Sigmoid colon (tissue), 7 donors: ENCODE data around the gene TEP1. TPM values are rescaled to one million over a fixed set of nuclear protein-coding genes. Genes with fewer than 3 reads are reported as not detected.

Experiments
- DNase-seq: peaks from one replicate; pipeline ENCODE4 v3.0.0-alpha.2; 2019
- H3K27ac ChIP-seq, 4 donors: fragments of 200-600 bp; sonication (generic); one replicate each; pipeline ENCODE4 v1.5.1; 2016 to 2019; ENCODE audit warnings: mild to moderate bottlenecking in 1 of 4
- H3K27me3 ChIP-seq, 3 donors: fragments of 200-600 bp; sonication (generic); one replicate each; pipeline ENCODE4 v1.5.1; 2019; ENCODE audit warnings: mild to moderate bottlenecking in 1 of 3
- H3K36me3 ChIP-seq, 4 donors: fragments of 200-600 bp; sonication (generic); one replicate each; pipeline ENCODE4 v1.5.1; 2016 to 2019
- H3K4me1 ChIP-seq, 4 donors: fragments of 200-600 bp; sonication (generic); one replicate each; pipeline ENCODE4 v1.5.1; 2017 to 2019
- H3K4me3 ChIP-seq, 4 donors: fragments of 200-600 bp; sonication (generic); one replicate each; pipeline ENCODE4 v1.5.1; 2017 to 2019; ENCODE audit warnings: mild to moderate bottlenecking in 2 of 4, moderate library complexity in 1 of 4
- H3K9me3 ChIP-seq, 4 donors: fragments of 200-600 bp in 3 of 4; sonication (generic) in 3 of 4; one replicate each; pipeline versions ENCODE4 v1.5.1 to v1.6.1; 2013 to 2019
- EP300 ChIP-seq, 4 donors: sonication (generic); formaldehyde crosslinking; IDR thresholded peaks; one replicate each; pipeline ENCODE4 v1.6.1; 2017; ENCODE audit warnings: antibody characterized with exemption in 4 of 4
- POLR2A ChIP-seq, 2 donors: fragments of 450-650 bp; IDR thresholded peaks; one replicate each; pipeline ENCODE4 v1.6.1; 2016; ENCODE audit warnings: antibody characterized with exemption in 2 of 2, mild to moderate bottlenecking in 2 of 2, moderate library complexity in 2 of 2
- POLR2AphosphoS5 ChIP-seq, 4 donors: sonication (generic); formaldehyde crosslinking; IDR thresholded peaks; one replicate each; pipeline ENCODE4 v1.6.1; 2017; ENCODE audit warnings: antibody characterized with exemption in 4 of 4
- WGBS, 2 donors: extraction: QIAGEN DNeasy Blood & Tissue Kit; methylation state at CpG; one replicate each; pipeline ENCODE4 v1.1.7; 2013; 5-methylcytosine and 5-hydroxymethylcytosine counted together
- intact Hi-C: fragments of 100-400 bp; cut with DNase I; formaldehyde crosslinking; loops from one replicate; pipeline ENCODE4 v1.15.1; 2023
- polyA plus RNA-seq, 3 donors: library from polyadenylated mRNA; stranded (reverse); fragments of 200-250 nt; gene quantifications; one replicate each; pipeline ENCODE4 v1.2.3, GENCODE V29; 2013
- total RNA-seq, 4 donors: library from RNA; depleted of rRNA; stranded (reverse); fragments of >200 nt; gene quantifications; one replicate each; pipeline ENCODE4 v1.1.0, GENCODE V29; 2016
- TF ChIP-seq, protein P1 (sequence below), 4 experiments: fragments of 450-650 bp in 3 of 4; fragments of 200-600 bp in 1 of 4; IDR thresholded peaks; one replicate each; pipeline ENCODE4 v1.5.1; 2016 to 2019; ENCODE audit warnings: antibody characterized with exemption in 4 of 4, mild to moderate bottlenecking in 3 of 4, moderate library complexity in 2 of 4
- donor health status: healthy with polysubstance abuse.
- donor health status: Bipolar disorder and iron deficiency.
- donor health status: healthy.

TEP1 gene
- total and polyA plus RNA-seq, 7 donors, result 12.7 to 43.7 (median 22.9) TPM

DNA sequence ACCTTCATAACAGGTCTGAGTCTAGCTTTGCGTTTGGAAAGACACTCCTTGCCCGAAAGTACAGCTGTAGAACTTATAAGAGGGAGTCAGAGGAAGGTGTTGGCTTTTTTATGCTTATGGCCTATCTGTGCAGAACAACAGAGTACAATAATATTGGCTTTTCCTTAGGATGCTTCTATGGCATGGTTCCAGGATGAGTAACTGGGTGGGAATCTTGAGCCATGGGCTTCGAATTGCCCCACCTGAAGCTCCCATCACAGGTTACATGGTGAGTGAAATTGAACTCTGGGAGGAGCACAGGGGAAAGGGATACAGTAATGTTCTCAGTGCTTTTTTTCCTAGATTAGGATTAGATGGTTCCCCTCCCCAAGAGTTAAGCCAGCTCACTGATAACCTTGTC lies 56.9 kb downstream of the TEP1 start:
- Histone ChIP-seq H3K4me3 (no peak overlapping the region), H3K4me1 (no peaks in the 10 kb centered on the region), H3K36me3 (peaks cover 22 to 77% (median 39%) of the 10 kb centered on the region in 4 donors), H3K27me3 (no peaks in the 10 kb centered on the region), H3K27ac (no peak overlapping the region), H3K9me3 (no peaks in the 10 kb centered on the region)
- TF ChIP-seq POLR2AphosphoS5 (IDR thresholded peaks at IDR 0.05) (no peak), EP300 (IDR thresholded peaks at IDR 0.05) (no peak), POLR2A (IDR thresholded peaks at IDR 0.05) (no peak)
- TF ChIP-seq, protein P1, sequence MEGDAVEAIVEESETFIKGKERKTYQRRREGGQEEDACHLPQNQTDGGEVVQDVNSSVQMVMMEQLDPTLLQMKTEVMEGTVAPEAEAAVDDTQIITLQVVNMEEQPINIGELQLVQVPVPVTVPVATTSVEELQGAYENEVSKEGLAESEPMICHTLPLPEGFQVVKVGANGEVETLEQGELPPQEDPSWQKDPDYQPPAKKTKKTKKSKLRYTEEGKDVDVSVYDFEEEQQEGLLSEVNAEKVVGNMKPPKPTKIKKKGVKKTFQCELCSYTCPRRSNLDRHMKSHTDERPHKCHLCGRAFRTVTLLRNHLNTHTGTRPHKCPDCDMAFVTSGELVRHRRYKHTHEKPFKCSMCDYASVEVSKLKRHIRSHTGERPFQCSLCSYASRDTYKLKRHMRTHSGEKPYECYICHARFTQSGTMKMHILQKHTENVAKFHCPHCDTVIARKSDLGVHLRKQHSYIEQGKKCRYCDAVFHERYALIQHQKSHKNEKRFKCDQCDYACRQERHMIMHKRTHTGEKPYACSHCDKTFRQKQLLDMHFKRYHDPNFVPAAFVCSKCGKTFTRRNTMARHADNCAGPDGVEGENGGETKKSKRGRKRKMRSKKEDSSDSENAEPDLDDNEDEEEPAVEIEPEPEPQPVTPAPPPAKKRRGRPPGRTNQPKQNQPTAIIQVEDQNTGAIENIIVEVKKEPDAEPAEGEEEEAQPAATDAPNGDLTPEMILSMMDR (IDR thresholded peaks at IDR 0.05), result no peak
- DNase-seq, result no peak
- WGBS, 2 donors, result 92 to 97% methylated on average over 3 of the region's 3 CpGs
- intact Hi-C loops, result no loop called here

DNA sequence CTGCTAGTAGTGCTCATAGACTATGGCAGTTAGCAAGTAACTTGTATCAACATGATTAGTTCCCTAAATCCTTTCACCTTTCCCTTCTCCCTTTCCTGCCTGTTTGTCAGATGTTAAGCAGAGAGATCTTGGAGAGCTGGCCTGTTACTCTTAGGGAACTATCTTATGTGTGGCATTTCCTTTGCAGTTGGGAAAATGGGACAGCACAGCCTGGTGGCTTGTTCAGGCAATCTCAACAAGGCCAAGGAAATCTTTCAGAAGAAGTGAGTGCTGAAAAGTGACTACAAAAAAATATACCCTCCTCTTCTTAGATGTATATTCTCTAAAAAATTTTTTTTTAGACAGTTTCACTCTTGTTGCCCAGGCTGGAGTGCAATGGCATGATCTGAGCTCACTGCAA lies 62.4 kb downstream of the TEP1 start:
- H3K4me1 ChIP-seq, result no peaks in the 10 kb centered on the region
- intact Hi-C loops, result no loop called here
- H3K27me3 ChIP-seq, result no peaks in the 10 kb centered on the region
- H3K4me3 ChIP-seq, result no peak overlapping the region
- no peaks in the 10 kb centered on the region for H3K9me3 ChIP-seq
- no peak overlapping the region for H3K27ac ChIP-seq
- peaks cover 21 to 95% (median 37%) of the 10 kb centered on the region in 4 donors for H3K36me3 ChIP-seq
- TF ChIP-seq POLR2A (IDR thresholded peaks at IDR 0.05) (no peak), EP300 (IDR thresholded peaks at IDR 0.05) (no peak), POLR2AphosphoS5 (IDR thresholded peaks at IDR 0.05) (no peak)
- TF ChIP-seq, protein P1 (IDR thresholded peaks at IDR 0.05), result no peak
- no peak for DNase-seq

DNA sequence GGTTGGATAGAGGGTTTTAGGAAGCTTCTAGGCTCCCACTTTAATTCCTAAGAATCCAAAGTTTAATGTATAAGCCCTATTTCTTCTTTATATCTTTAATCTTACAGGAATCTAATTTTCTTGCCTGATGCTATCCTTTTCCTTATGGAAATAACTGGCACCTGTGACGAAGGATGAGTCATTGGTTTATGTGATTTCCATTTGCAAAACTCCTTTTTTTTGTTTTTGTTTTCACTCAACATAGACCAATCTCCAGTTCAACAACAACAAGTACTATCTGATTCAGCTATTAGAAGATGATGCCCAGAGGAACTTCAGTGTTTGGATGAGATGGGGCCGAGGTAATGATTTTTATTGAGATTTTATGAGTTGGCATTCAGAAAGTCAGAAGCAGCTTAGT lies 63.0 kb downstream of the TEP1 start:
- intact Hi-C loops, result no loop called here
- WGBS, 2 donors, result 88 to 95% methylated on average over 2 of the region's 2 CpGs
- H3K36me3 ChIP-seq, result peaks cover 19 to 95% (median 34%) of the 10 kb centered on the region in 4 donors

DNA sequence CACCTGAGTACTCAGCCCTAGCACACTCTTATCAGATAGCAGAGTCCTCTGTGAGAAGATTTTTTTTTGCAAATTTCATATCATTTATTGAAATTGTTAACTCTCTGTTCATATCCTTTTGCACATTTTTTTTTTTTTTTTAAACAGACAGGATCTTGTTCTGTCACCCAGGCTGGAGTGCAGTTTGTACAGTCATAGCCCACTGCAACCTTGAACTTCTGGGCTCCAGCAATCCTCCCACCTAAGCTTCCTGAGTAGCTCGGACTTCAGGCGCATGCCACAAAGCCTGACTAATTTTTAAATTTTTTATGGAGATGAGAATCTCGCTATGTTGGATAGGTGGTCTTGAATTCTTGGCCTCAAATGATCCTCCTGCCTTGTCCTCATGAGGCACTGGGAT lies 65.6 kb downstream of the TEP1 start:
- Histone ChIP-seq H3K9me3 (no peaks in the 10 kb centered on the region), H3K4me3 (no peak overlapping the region), H3K27me3 (no peaks in the 10 kb centered on the region), H3K4me1 (peaks cover 0 to 10% (median 6%) of the 10 kb centered on the region in 4 donors), H3K36me3 (peaks cover 8 to 73% (median 19%) of the 10 kb centered on the region in 4 donors), H3K27ac (no peak overlapping the region)
- TF ChIP-seq POLR2AphosphoS5 (IDR thresholded peaks at IDR 0.05), result no peak
- no peak for TF ChIP-seq POLR2A (IDR thresholded peaks at IDR 0.05)
- TF ChIP-seq, protein P1 (IDR thresholded peaks at IDR 0.05), result no peak
- TF ChIP-seq EP300 (IDR thresholded peaks at IDR 0.05), result no peak
- no peak for DNase-seq
- intact Hi-C loops, result no loop called here
- 98% methylated on average over 3 of the region's 3 CpGs for WGBS, 2 donors

More for the DNA sequence above, 63.0 kb downstream of the TEP1 start:
- H3K27me3 ChIP-seq, result no peaks in the 10 kb centered on the region
- H3K27ac ChIP-seq, result no peak overlapping the region
- no peak overlapping the region for H3K4me3 ChIP-seq
- no peaks in the 10 kb centered on the region for H3K9me3 ChIP-seq
- DNase-seq, result no peak
- no peaks in the 10 kb centered on the region for H3K4me1 ChIP-seq
- TF ChIP-seq POLR2AphosphoS5 (IDR thresholded peaks at IDR 0.05) (no peak), EP300 (IDR thresholded peaks at IDR 0.05) (no peak)

- intact Hi-C loops, result no loop called here
- peaks cover 0 to 10% (median 8%) of the 10 kb centered on the region in 4 donors for H3K4me1 ChIP-seq
- no peak overlapping the region for H3K4me3 ChIP-seq
- H3K36me3 ChIP-seq, result peaks cover 8 to 62% (median 15%) of the 10 kb centered on the region in 4 donors
- TF ChIP-seq POLR2A (IDR thresholded peaks at IDR 0.05) (no peak), POLR2AphosphoS5 (IDR thresholded peaks at IDR 0.05) (no peak), EP300 (IDR thresholded peaks at IDR 0.05) (no peak)
- TF ChIP-seq, protein P1 (IDR thresholded peaks at IDR 0.05), result no peak
- H3K9me3 ChIP-seq, result no peaks in the 10 kb centered on the region
- 97 to 100% methylated on average over 1 of the region's 1 CpG for WGBS, 2 donors
- H3K27me3 ChIP-seq, result no peaks in the 10 kb centered on the region
- no peak for DNase-seq
- H3K27ac ChIP-seq, result no peak overlapping the region
These were observed 66.6 kb downstream of the TEP1 start for GRCh38 chr14:20346713-20347112.
